PC-9 (cell line): ENCODE data around the gene DENND10. TPM values are rescaled to one million over a fixed set of nuclear protein-coding genes. Genes with fewer than 3 reads are reported as not detected.
"Not testable (repeated sequence)": the region's sequence is repeated elsewhere in the genome, so short reads cannot be mapped to it uniquely, and the experiment has no call there.

Experiments used
- BruUV-seq: library from RNA; stranded (reverse); fragments of 400-500 nt; replicated peaks from 2 replicates; lab custom pipeline; 2021; lab: Mats Ljungman, UMichigan
- CTCF ChIA-PET: fragments of 300-600 bp; sonication (Branson Sonifier 250); formaldehyde crosslinking; loops from one replicate; lab custom pipeline; 2022; ENCODE audit warnings: antibody characterized with exemption; lab: Charles Lee
- POLR2A ChIA-PET: fragments of 300-600 bp; sonication (Branson Sonifier 250); formaldehyde crosslinking; loops from one replicate; lab custom pipeline; 2022; ENCODE audit warnings: antibody characterized with exemption; ENCODE audit not compliant: unreplicated experiment; lab: Charles Lee
- DNase-seq, 2 experiments: peaks; one replicate each; pipeline versions ENCODE4 v3.0.0 to v3.0.0-alpha.2; 2015 to 2022; ENCODE audit warnings: mixed read lengths in 1 of 2
- H2AFZ ChIP-seq: fragments of 200-600 bp; sonication (generic); 2 replicates; pipeline ENCODE4 v1.8.1; 2017; ENCODE audit warnings: antibody characterized with exemption
- H3F3A ChIP-seq: fragments of 200-600 bp; sonication (generic); 2 replicates; pipeline ENCODE4 v1.8.1; 2017; ENCODE audit warnings: antibody characterized with exemption, mild to moderate bottlenecking, low read depth; ENCODE audit not compliant: insufficient read depth
- H3K27ac ChIP-seq: fragments of 200-600 bp; sonication (generic); 2 replicates; pipeline ENCODE4 v1.6.1; 2016; ENCODE audit warnings: mixed run types
- H3K27me3 ChIP-seq: fragments of 200-600 bp; sonication (generic); 2 replicates; pipeline ENCODE4 v1.6.1; 2016; ENCODE audit warnings: low read depth, mixed run types; ENCODE audit not compliant: insufficient read depth
- H3K36me3 ChIP-seq: fragments of 200-600 bp; sonication (generic); 2 replicates; pipeline ENCODE4 v1.6.1; 2016; ENCODE audit warnings: low read depth, mixed run types
- H3K4me1 ChIP-seq: fragments of 200-600 bp; sonication (generic); replicated peaks from 2 replicates; pipeline ENCODE4 v1.6.1; 2016; ENCODE audit warnings: mixed run types; ENCODE audit not compliant: insufficient read depth
- H3K4me2 ChIP-seq: fragments of 200-600 bp; sonication (generic); 2 replicates; pipeline ENCODE4 v1.6.1; 2017; ENCODE audit warnings: mixed run types
- H3K4me3 ChIP-seq: fragments of 200-600 bp; sonication (generic); 2 replicates; pipeline ENCODE4 v1.6.1; 2016; ENCODE audit warnings: mixed run types
- H3K79me2 ChIP-seq: fragments of 200-600 bp; sonication (generic); 2 replicates; pipeline ENCODE4 v1.6.1; 2017; ENCODE audit warnings: low read depth, mixed run types
- H3K9me2 ChIP-seq: fragments of 200-600 bp; sonication (generic); 2 replicates; pipeline ENCODE4 v1.8.1; 2017; ENCODE audit warnings: mild to moderate bottlenecking; ENCODE audit not compliant: insufficient read depth
- H3K9me3 ChIP-seq: fragments of 200-600 bp; sonication (generic); 2 replicates; pipeline ENCODE4 v1.8.1; 2016; ENCODE audit warnings: low read depth; ENCODE audit not compliant: insufficient read depth
- H4K20me1 ChIP-seq: fragments of 200-600 bp; sonication (generic); 2 replicates; pipeline ENCODE4 v1.8.1; 2017; ENCODE audit not compliant: insufficient read depth
- CTCF ChIP-seq: fragments of 200-600 bp; sonication (generic); conservative IDR thresholded peaks from 2 replicates; pipeline ENCODE4 v1.6.1; 2017; ENCODE audit warnings: mixed run types, antibody characterized with exemption, mild to moderate bottlenecking, moderate library complexity
- EZH2 ChIP-seq: fragments of 200-600 bp; sonication (generic); IDR thresholded peaks from 2 replicates; pipeline ENCODE4 v1.8.0; 2017; ENCODE audit warnings: antibody characterized with exemption, low read depth
- intact Hi-C: fragments of 100-400 bp; cut with micrococcal nuclease; formaldehyde crosslinking; loops from one replicate; pipeline ENCODE4 v1.10.0; 2022; ENCODE audit not compliant: unreplicated experiment
- total RNA-seq: library from RNA; stranded (reverse); gene quantifications from 2 replicates; pipeline ENCODE4 v1.2.3, GENCODE V29; 2021

Gene DENND10
- total RNA-seq, 1 experiment from 2014 or later: 30.1 TPM

DNA sequence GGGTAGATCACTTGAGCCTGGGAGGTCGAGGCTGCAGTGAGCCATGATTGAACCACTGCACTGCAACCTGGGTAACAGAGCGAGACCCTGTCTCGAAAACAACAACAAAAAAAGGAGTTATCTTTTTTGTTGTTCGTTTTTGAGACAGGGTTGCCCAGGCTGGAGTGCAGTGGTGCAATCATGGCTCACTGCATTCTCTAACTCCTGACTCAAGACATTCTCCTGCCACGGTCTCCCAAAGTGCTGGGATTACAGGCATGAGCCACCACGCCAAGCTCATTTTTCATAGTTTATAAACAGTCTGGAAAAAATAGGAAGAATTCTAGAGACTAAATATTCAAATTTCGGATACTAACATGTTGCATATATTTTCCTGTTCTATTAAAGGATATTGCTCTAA is 32.2 kb downstream of the DENND10 start:
- DNase-seq: no peak
- Histone ChIP-seq H3K4me3 (no peak overlapping the region), H3K9me3 (no peaks in the 10 kb centered on the region), H3F3A (no peaks in the 10 kb centered on the region), H3K4me1 (no peaks in the 10 kb centered on the region), H3K9me2 (no peaks in the 10 kb centered on the region), H3K36me3 (no peaks in the 10 kb centered on the region), H4K20me1 (no peaks in the 10 kb centered on the region), H3K27me3 (no peaks in the 10 kb centered on the region), H3K79me2 (no peaks in the 10 kb centered on the region), H3K27ac (no peak overlapping the region), H3K4me2 (no peak overlapping the region), H2AFZ (no peak overlapping the region)
- ChIA-PET CTCF (no interaction called here), POLR2A (interaction anchor here (0.6 to 0.7 kb wide), 2 partner anchors 81 to 111 kb away, joined by 3 read pairs; no protein-coding TSS in a partner anchor)
- no TSS peak for BruUV-seq
- no peak for TF ChIP-seq EZH2
- TF ChIP-seq CTCF: no peak
- intact Hi-C loops: loop anchor here (10.0 kb wide), 1 partner anchor 1199 kb away; no protein-coding TSS in a partner anchor

DNA sequence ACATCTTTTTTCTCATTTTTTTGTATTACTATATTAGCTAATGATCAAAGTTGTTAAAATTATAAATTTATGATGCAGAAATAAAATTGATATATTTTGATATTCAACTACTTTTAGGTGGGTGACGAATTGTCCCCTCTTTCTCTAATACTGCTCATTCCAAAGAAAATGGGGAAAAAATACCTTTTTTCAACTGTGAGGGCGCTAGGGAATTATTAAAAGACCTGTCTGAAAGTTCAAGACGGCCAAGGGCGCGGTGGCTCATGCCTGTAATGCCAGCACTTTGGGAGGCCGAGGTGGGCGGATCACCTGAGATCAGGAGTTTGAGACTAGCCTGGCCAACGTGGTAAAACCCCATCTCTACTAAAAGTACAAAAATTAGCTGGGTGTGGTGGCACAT is 34.0 kb downstream of the DENND10 start:
- H3K9me2 ChIP-seq, POLR2A ChIA-PET, DNase-seq, H3K36me3 ChIP-seq, H3K79me2 ChIP-seq, H3K27ac ChIP-seq, H3K27me3 ChIP-seq, H4K20me1 ChIP-seq, H2AFZ ChIP-seq, H3K4me1 ChIP-seq, BruUV-seq, H3F3A ChIP-seq, H3K4me3 ChIP-seq, H3K4me2 ChIP-seq, H3K9me3 ChIP-seq: not testable (repeated sequence)
- intact Hi-C loops: loop anchor here (10.0 kb wide), 1 partner anchor 1197 kb away; no protein-coding TSS in a partner anchor
- CTCF ChIA-PET: interaction anchor here (0.7 kb wide), 1 partner anchor 51 kb away, joined by 4 read pairs; no protein-coding TSS in a partner anchor

- H3K79me2 ChIP-seq: no peaks in the 10 kb centered on the region
- no peaks in the 10 kb centered on the region for H4K20me1 ChIP-seq
- H3K36me3 ChIP-seq: no peaks in the 10 kb centered on the region
- POLR2A ChIA-PET: no interaction called here
- H3K27ac ChIP-seq: no peak overlapping the region
- BruUV-seq: TSS peak; percentile 7
- H3K4me1 ChIP-seq: no peaks in the 10 kb centered on the region
- TF ChIP-seq CTCF (no peak), EZH2 (no peak)
- H3F3A ChIP-seq: no peaks in the 10 kb centered on the region
- intact Hi-C loops: loop anchor here (10.0 kb wide), 1 partner anchor 1196 kb away; no protein-coding TSS in a partner anchor
- no peak overlapping the region for H3K4me3 ChIP-seq
- no peak overlapping the region for H2AFZ ChIP-seq
- no peak for DNase-seq
- CTCF ChIA-PET: interaction anchor here (0.7 kb wide), 1 partner anchor 50 kb away, joined by 4 read pairs; no protein-coding TSS in a partner anchor
- H3K4me2 ChIP-seq: no peak overlapping the region
- no peaks in the 10 kb centered on the region for H3K9me2 ChIP-seq
- H3K9me3 ChIP-seq: no peaks in the 10 kb centered on the region
- no peaks in the 10 kb centered on the region for H3K27me3 ChIP-seq
Observed at GRCh38 chr10:119138346-119139306, 34.7 kb downstream of the DENND10 start.
